K562 (cell line): ENCODE results near the gene DHX32. TPM values are rescaled to one million over a fixed set of nuclear protein-coding genes. Genes with fewer than 3 reads are reported as not detected.

Experiments
- ARID1B ChIP-seq: fragments of 450-650 bp; IDR thresholded peaks from 2 replicates; pipeline ENCODE4 v1.6.1; 2016; ENCODE audit warnings: antibody characterized with exemption, mild to moderate bottlenecking, inconsistent platforms
- THAP12 ChIP-seq: fragments of 250-450 bp; sonication (Bioruptor Pico); IDR thresholded peaks from 2 replicates; pipeline ENCODE4 v1.9.0; 2021; ENCODE audit warnings: mild to moderate bottlenecking, inconsistent platforms
- UBTF ChIP-seq, 2 experiments: IDR thresholded peaks; 2 replicates each; pipeline ENCODE4 v1.6.1; 2012; ENCODE audit warnings: improper control_type of control experiment in 2 of 2, low read depth in 2 of 2, low read length in 2 of 2, borderline replicate concordance in 1 of 2
- polyA plus RNA-seq, 8 experiments: library from polyadenylated mRNA; depleted of rRNA in 4 of 8; stranded (reverse) in 5 of 8; unstranded in 3 of 8; fragments of >200 nt; fragmentation: Nextera tagmentation in 2 of 8; fragmentation: Illumina TruSeq in 1 of 8; extraction: Ambion mirVana in 2 of 8; extraction: Trizol in 1 of 8; gene quantifications; 2 replicates each; pipeline versions ENCODE4 v1.2.1 to v1.2.3, GENCODE V29; 2011 to 2014; ENCODE audit warnings: inconsistent platforms in 1 of 8, missing spikeins in 1 of 8
- total RNA-seq, 7 experiments: library from RNA; depleted of rRNA in 6 of 7; stranded (reverse); fragments of >200 nt in 6 of 7; fragmentation: Illumina TruSeq in 2 of 7; extraction: Trizol in 2 of 7; gene quantifications; 2 replicates each; pipeline versions ENCODE4 v1.2.1 to v1.2.3, GENCODE V29; 2011 to 2021; ENCODE audit warnings: low replicate concordance in 1 of 7
- TF ChIP-seq, protein P1 (sequence below), 2 experiments: fragments of 450-650 bp; IDR thresholded peaks; 2 replicates each; pipeline ENCODE4 v1.6.1; 2016; ENCODE audit warnings: mild to moderate bottlenecking in 2 of 2, borderline replicate concordance in 1 of 2, low read depth in 1 of 2, moderate library complexity in 1 of 2

The DHX32 gene
- total and polyA plus RNA-seq, 9 of the 15 experiments (the other 6 are each of a cell fraction or from before 2014, with no cell fraction given), result 5.8 to 23.5 (median 17.5) TPM

DNA sequence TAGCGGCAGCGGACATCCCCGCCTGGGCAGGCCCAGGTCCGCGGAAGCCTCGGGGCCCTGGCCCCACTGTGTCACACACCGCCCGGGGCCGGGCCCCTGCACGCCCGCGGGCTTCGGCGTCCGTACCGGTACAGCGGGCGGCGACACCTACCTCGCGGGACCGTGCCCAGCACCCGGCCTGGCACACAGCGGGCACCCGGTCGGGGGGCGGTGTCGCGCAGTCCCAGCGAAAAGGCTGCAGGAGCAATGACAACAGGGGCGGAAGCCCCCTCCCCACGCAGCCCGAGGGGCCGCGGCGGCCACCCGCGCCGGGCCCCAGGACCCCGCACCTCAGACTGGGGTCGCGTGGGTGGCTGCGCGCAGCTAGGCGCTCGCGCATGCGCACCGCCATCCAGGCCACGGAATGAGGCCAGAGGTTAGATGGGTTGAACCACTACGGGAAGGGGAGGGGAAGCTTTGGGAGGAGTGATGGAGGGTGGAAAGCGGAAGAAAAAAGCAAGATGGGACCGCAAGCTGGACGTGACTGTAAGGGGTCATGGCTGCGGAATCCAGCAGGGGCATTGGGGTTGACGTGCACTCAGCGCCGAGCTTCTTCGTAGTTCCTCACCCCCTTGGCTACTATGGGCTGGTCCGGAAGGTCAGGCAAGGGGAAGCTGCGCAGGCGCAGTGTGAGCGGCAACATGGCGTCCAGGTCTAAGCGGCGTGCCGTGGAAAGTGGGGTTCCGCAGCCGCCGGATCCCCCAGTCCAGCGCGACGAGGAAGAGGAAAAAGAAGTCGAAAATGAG lies 58.0 kb downstream of the DHX32 start, which contains the start of the genes BCCIP and UROS (continued):
- TF ChIP-seq, protein P1, sequence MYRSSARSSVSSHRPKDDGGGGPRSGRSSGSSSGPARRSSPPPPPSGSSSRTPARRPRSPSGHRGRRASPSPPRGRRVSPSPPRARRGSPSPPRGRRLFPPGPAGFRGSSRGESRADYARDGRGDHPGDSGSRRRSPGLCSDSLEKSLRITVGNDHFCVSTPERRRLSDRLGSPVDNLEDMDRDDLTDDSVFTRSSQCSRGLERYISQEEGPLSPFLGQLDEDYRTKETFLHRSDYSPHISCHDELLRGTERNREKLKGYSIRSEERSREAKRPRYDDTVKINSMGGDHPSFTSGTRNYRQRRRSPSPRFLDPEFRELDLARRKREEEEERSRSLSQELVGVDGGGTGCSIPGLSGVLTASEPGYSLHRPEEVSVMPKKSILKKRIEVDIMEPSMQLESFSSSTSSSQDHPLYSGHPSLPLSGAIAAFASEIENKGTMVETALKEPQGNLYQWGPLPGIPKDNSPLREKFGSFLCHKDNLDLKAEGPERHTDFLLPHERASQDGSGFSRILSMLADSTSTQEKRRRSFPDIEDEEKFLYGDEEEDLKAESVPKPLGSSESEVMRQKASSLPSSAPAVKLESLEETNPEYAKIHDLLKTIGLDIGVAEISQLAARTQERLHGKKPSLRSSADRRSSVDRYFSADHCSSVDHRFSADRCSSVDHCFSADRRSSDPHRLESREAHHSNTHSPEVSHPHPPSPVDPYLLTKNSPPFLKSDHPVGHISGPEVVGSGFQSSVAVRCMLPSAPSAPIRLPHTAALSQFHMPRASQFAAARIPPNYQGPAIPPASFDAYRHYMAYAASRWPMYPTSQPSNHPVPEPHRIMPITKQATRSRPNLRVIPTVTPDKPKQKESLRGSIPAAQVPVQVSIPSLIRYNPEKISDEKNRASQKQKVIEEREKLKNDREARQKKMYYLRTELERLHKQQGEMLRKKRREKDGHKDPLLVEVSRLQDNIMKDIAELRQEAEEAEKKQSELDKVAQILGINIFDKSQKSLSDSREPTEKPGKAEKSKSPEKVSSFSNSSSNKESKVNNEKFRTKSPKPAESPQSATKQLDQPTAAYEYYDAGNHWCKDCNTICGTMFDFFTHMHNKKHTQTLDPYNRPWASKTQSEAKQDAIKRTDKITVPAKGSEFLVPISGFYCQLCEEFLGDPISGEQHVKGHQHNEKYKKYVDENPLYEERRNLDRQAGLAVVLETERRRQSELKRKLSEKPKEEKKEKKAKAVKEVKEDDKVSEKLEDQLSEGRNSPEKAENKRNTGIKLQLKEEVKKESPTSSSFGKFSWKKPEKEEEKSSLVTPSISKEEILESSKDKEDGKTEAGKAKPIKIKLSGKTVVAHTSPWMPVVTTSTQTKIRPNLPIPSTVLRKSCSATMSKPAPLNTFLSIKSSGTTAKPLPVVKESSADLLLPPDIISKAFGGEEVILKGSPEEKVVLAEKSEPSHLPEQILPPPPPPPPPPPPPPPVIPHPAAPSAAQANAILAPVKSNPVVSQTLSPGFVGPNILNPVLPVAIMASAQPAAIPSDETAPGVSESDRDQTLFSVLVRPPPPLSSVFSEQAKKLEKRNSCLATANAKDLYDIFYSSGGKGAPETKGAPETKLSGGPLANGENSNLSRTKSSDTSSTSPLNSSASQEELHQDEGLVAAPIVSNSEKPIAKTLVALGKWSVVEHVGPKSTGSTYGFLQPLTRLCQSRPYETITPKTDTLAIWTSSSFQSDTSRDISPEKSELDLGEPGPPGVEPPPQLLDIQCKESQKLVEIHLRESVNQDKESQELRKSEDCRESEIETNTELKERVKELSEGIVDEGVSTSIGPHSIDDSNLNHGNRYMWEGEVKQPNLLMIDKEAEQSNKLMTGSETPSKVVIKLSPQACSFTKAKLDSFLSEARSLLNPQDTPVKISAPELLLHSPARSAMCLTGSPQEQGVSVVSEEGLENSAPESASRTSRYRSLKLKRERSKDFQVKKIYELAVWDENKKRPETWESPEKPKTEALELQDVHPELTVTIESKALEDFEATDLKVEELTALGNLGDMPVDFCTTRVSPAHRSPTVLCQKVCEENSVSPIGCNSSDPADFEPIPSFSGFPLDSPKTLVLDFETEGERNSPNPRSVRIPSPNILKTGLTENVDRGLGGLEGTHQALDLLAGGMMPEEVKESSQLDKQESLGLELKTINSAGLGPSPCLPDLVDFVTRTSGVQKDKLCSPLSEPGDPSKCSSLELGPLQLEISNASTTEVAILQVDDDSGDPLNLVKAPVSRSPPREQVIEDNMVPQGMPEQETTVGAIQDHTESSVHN (IDR thresholded peaks at IDR 0.05; ENCODE audit: borderline replicate concordance in 1 of 2, low read depth in 1 of 2), result no peak
- TF ChIP-seq UBTF (IDR thresholded peaks at IDR 0.05; ENCODE audit: borderline replicate concordance in 1 of 2, low read depth in 2 of 2, low read length in 2 of 2) (0 out of 4 replicates have a peak, but pooled peaks of 1 of the 2 experiments have one; percentile 19), ARID1B (peak; percentile 52; the same call in 1 of the 2 replicates), THAP12 (CRISPR knock-in tag) (0 out of 2 replicates have a peak, but pooled peaks have one; percentile 16)
